ENCODE data around the gene CTSA. TPM values are rescaled to one million over a fixed set of nuclear protein-coding genes. Genes with fewer than 3 reads are reported as not detected.

CTSA gene
- total and polyA plus RNA-seq, 2 experiments from 2014 or later = 39.9 to 63.9 TPM

GRCh38 chr20:45898285-45898684 is 7.2 kb downstream of the CTSA start:
- Histone ChIP-seq H3K27ac (ENCODE audit: low read depth) (no peak overlapping the region), H2AFZ (no peak overlapping the region), H3K4me1 (ENCODE audit: insufficient read depth) (no peaks in the 10 kb centered on the region), H3K4me2 (no peak overlapping the region), H3K4me3 (no peak overlapping the region), H3K36me3 (ENCODE audit: insufficient read depth) (peaks cover 9% of the 10 kb centered on the region; the same call in 1 of the 2 replicates), H3F3A (replicated peaks; ENCODE audit: low read depth) (0 out of 2 replicates have a peak, but pooled peaks cover 7% of the 10 kb centered on the region), H3K27me3 (ENCODE audit: insufficient read depth) (no peaks in the 10 kb centered on the region), H3K79me2 (replicated peaks; ENCODE audit: insufficient read depth) (no peaks in the 10 kb centered on the region), H3K9me2 (ENCODE audit: insufficient read depth) (no peaks in the 10 kb centered on the region), H4K20me1 (replicated peaks; ENCODE audit: insufficient read depth) (peaks cover 1% of the 10 kb centered on the region; the same call in 1 of the 2 replicates)
- ATAC-seq = no peak
- TF ChIP-seq STAT1 (IDR thresholded peaks at IDR 0.05; ENCODE audit: unreplicated experiment) = no peak
- TF ChIP-seq ZNF114 (CRISPR knock-in tag; IDR thresholded peaks at IDR 0.05) = no peak
- TF ChIP-seq JUNB (IDR thresholded peaks at IDR 0.05; ENCODE audit: unreplicated experiment) = no peak
- no peak for TF ChIP-seq ETS1 (IDR thresholded peaks at IDR 0.05)
- no peak for TF ChIP-seq CTCF (conservative IDR thresholded peaks at IDR 0.05; ENCODE audit: low read depth in 2 of 2)
- no peak for TF ChIP-seq POLR2AphosphoS5 (IDR thresholded peaks at IDR 0.05; ENCODE audit: low read depth)
- Mint-ChIP-seq H3K4me1 (no peaks in the 10 kb centered on the region; the same call in 2 of the 3 replicates), H3K4me3 (no peak overlapping the region), H3K9me3 (no peaks in the 10 kb centered on the region; the same call in 2 of the 3 replicates), H3K36me3 (ENCODE audit: low read depth) (peaks cover 61% of the 10 kb centered on the region), H3K27me3 (ENCODE audit: insufficient read depth, low read depth, poor library complexity) (peaks cover 17% of the 10 kb centered on the region), H3K27ac (no peak overlapping the region)
- DNase-seq (ENCODE audit: low spot score) = no peak

- no peak overlapping the region for H3K4me3 Mint-ChIP-seq
- Histone ChIP-seq H3K9me2 (ENCODE audit: insufficient read depth) (no peaks in the 10 kb centered on the region), H3F3A (replicated peaks; ENCODE audit: low read depth) (0 out of 2 replicates have a peak, but pooled peaks cover 3% of the 10 kb centered on the region), H3K27ac (ENCODE audit: low read depth) (no peak overlapping the region), H3K4me1 (ENCODE audit: insufficient read depth) (no peaks in the 10 kb centered on the region), H3K27me3 (ENCODE audit: insufficient read depth) (no peaks in the 10 kb centered on the region), H3K36me3 (ENCODE audit: insufficient read depth) (peaks cover 15% of the 10 kb centered on the region), H3K79me2 (replicated peaks; ENCODE audit: insufficient read depth) (no peaks in the 10 kb centered on the region), H3K4me2 (no peak overlapping the region), H3K4me3 (no peak overlapping the region), H2AFZ (no peak overlapping the region), H4K20me1 (replicated peaks; ENCODE audit: insufficient read depth) (peaks cover 10% of the 10 kb centered on the region)
- peaks cover 20% of the 10 kb centered on the region for H3K27me3 Mint-ChIP-seq (ENCODE audit: insufficient read depth, low read depth, poor library complexity)
- ATAC-seq = no peak
- no peak overlapping the region for H3K27ac Mint-ChIP-seq
- H3K36me3 Mint-ChIP-seq (ENCODE audit: low read depth) = peaks cover 65% of the 10 kb centered on the region
- H3K9me3 Mint-ChIP-seq = no peaks in the 10 kb centered on the region; the same call in 2 of the 3 replicates
- no peaks in the 10 kb centered on the region for H3K4me1 Mint-ChIP-seq
- no peak for DNase-seq (ENCODE audit: low spot score)
- TF ChIP-seq NANOG (IDR thresholded peaks at IDR 0.05; ENCODE audit: borderline replicate concordance) = no peak
- TF ChIP-seq ETS1 (IDR thresholded peaks at IDR 0.05) = no peak
- no peak for TF ChIP-seq EZH2phosphoT487 (IDR thresholded peaks at IDR 0.05; ENCODE audit: unreplicated experiment)
- no peak for TF ChIP-seq CTCF (conservative IDR thresholded peaks at IDR 0.05; ENCODE audit: low read depth in 2 of 2)
- no peak for TF ChIP-seq ZNF331 (CRISPR knock-in tag; IDR thresholded peaks at IDR 0.05; ENCODE audit: low read depth)
- TF ChIP-seq STAT1 (IDR thresholded peaks at IDR 0.05; ENCODE audit: unreplicated experiment) = no peak
- no peak for TF ChIP-seq REST (IDR thresholded peaks at IDR 0.05; ENCODE audit: unreplicated experiment)
- TF ChIP-seq JUNB (IDR thresholded peaks at IDR 0.05; ENCODE audit: unreplicated experiment) = no peak
- no peak for TF ChIP-seq CREB1 (CRISPR knock-in tag; IDR thresholded peaks at IDR 0.05; ENCODE audit: low read depth)
- no peak for TF ChIP-seq ZNF114 (CRISPR knock-in tag; IDR thresholded peaks at IDR 0.05)
These were observed 8.1 kb downstream of the CTSA start for GRCh38 chr20:45899046-45899835.

Measured in GM23338 (cell line).